Activated CD4-positive, alpha-beta T cell treated with anti-CD3 and anti-CD28 coated beads, Interleukin-2, amount 50 U/mL, for 48 hours (primary cell): ENCODE results near the gene SLCO3A1.

Source experiments
- DNase-seq, 2 experiments: peaks; one replicate each; pipeline ENCODE4 v3.0.0-alpha.2; 2020

The SLCO3A1 gene

GRCh38 chr15:91916051-91916450 is 62.5 kb downstream of the SLCO3A1 start:
- DNase-seq, result no peak

- no peak for DNase-seq
These were observed 64.3 kb downstream of the SLCO3A1 start for GRCh38 chr15:91917686-91918360.

GRCh38 chr15:91919014-91919534 is 65.6 kb downstream of the SLCO3A1 start:
- DNase-seq, result no peak

- DNase-seq, result no peak
These were observed 67.8 kb downstream of the SLCO3A1 start for GRCh38 chr15:91921188-91921842.

GRCh38 chr15:91921843-91922198 is 68.3 kb downstream of the SLCO3A1 start:
- DNase-seq, result no peak

GRCh38 chr15:91922646-91923547 is 69.4 kb downstream of the SLCO3A1 start:
- no peak for DNase-seq

- no peak for DNase-seq
These were observed 70.7 kb downstream of the SLCO3A1 start for GRCh38 chr15:91924183-91924582.

- no peak for DNase-seq
These were observed 71.5 kb downstream of the SLCO3A1 start for GRCh38 chr15:91924837-91925495.

GRCh38 chr15:91925794-91926193 is 72.3 kb downstream of the SLCO3A1 start:
- DNase-seq, result no peak

- no peak for DNase-seq
These were observed 73.4 kb downstream of the SLCO3A1 start for GRCh38 chr15:91926908-91927270.

GRCh38 chr15:91927585-91927984 is 74.1 kb downstream of the SLCO3A1 start:
- no peak for DNase-seq

- DNase-seq, result no peak
These were observed 75.2 kb downstream of the SLCO3A1 start for GRCh38 chr15:91928675-91929074.

- no peak for DNase-seq
These were observed 76.0 kb downstream of the SLCO3A1 start for GRCh38 chr15:91929509-91929908.

- DNase-seq, result no peak
These were observed 76.6 kb downstream of the SLCO3A1 start for GRCh38 chr15:91930092-91930491.

GRCh38 chr15:91936182-91936775 is 82.8 kb downstream of the SLCO3A1 start:
- no peak for DNase-seq

- DNase-seq, result no peak
These were observed 83.4 kb downstream of the SLCO3A1 start for GRCh38 chr15:91936927-91937326.

GRCh38 chr15:91938136-91938535 is 84.6 kb downstream of the SLCO3A1 start:
- DNase-seq, result no peak

- no peak for DNase-seq
These were observed 85.9 kb downstream of the SLCO3A1 start for GRCh38 chr15:91939403-91939831.

GRCh38 chr15:91940496-91941381 is 87.2 kb downstream of the SLCO3A1 start:
- DNase-seq, result no peak

GRCh38 chr15:91941871-91942658 is 88.6 kb downstream of the SLCO3A1 start:
- DNase-seq, result no peak
